Stimulated activated CD4-positive, alpha-beta T cell treated with anti-CD3 and anti-CD28 coated beads, TNF-alpha, amount 100 ng/mL, for 1 hour (primary cell): Measurements from ENCODE around the gene GPR26.
"Not testable (repeated sequence)": the region's sequence is repeated elsewhere in the genome, so short reads cannot be mapped to it uniquely, and the experiment has no call there.

Experiments
- DNase-seq, 3 donors: peaks; one replicate each; pipeline ENCODE4 v3.0.0-alpha.2; 2020; ENCODE audit warnings: low read depth in 3 of 3, low spot score in 1 of 3

The GPR26 gene

GRCh38 chr10:123704812-123705211 lies 38.7 kb downstream of the GPR26 start:
- DNase-seq = no peak

- DNase-seq = no peak
Measured at GRCh38 chr10:123706236-123706635, 40.1 kb downstream of the GPR26 start.

GRCh38 chr10:123715546-123715945 lies 49.4 kb downstream of the GPR26 start:
- no peak for DNase-seq

- DNase-seq = no peak
Measured at GRCh38 chr10:123717336-123717735, 51.2 kb downstream of the GPR26 start.

GRCh38 chr10:123718544-123719060 lies 52.4 kb downstream of the GPR26 start:
- DNase-seq = no peak

GRCh38 chr10:123720536-123720935 lies 54.4 kb downstream of the GPR26 start:
- DNase-seq = no peak

GRCh38 chr10:123721441-123722049 lies 55.4 kb downstream of the GPR26 start:
- no peak for DNase-seq

GRCh38 chr10:123722351-123722750 lies 56.2 kb downstream of the GPR26 start:
- DNase-seq = no peak

- DNase-seq = no peak
Measured at GRCh38 chr10:123724747-123725146, 58.6 kb downstream of the GPR26 start.

GRCh38 chr10:123726381-123726780 lies 60.2 kb downstream of the GPR26 start:
- no peak for DNase-seq

GRCh38 chr10:123726836-123727235 lies 60.7 kb downstream of the GPR26 start:
- no peak for DNase-seq

GRCh38 chr10:123729523-123729922 lies 63.4 kb downstream of the GPR26 start:
- DNase-seq = no peak

GRCh38 chr10:123736917-123737316 lies 70.8 kb downstream of the GPR26 start:
- not testable (repeated sequence) for DNase-seq

GRCh38 chr10:123741146-123741545 lies 75.0 kb downstream of the GPR26 start:
- DNase-seq = no peak

GRCh38 chr10:123741711-123742110 lies 75.6 kb downstream of the GPR26 start:
- DNase-seq = no peak

GRCh38 chr10:123742751-123743440 lies 76.7 kb downstream of the GPR26 start:
- no peak for DNase-seq

- no peak for DNase-seq
Measured at GRCh38 chr10:123743441-123744223, 77.5 kb downstream of the GPR26 start.

- no peak for DNase-seq
Measured at GRCh38 chr10:123744224-123744536, 78.0 kb downstream of the GPR26 start.
